K562 (cell line): ENCODE results near the gene TUBB2A. TPM values are rescaled to one million over a fixed set of nuclear protein-coding genes. Genes with fewer than 3 reads are reported as not detected.

Experiments used
- CHD1 ChIP-seq: fragments of 200-600 bp; sonication (generic); IDR thresholded peaks from one replicate; pipeline ENCODE4 v1.6.1; 2012; ENCODE audit warnings: mild to moderate bottlenecking, moderate library complexity, low read length, inconsistent platforms
- CLOCK ChIP-seq: fragments of 250-450 bp; sonication (Bioruptor Pico); IDR thresholded peaks from 2 replicates; pipeline ENCODE4 v1.4.0; 2020; ENCODE audit warnings: mild to moderate bottlenecking, moderate library complexity, borderline replicate concordance
- CTCF ChIP-seq, 3 experiments: IDR thresholded peaks in 2 of 3; conservative IDR thresholded peaks in 1 of 3; 2 replicates each; pipeline ENCODE4 v1.5.1; 2011 to 2012; ENCODE audit warnings: low read length in 3 of 3, mild to moderate bottlenecking in 3 of 3, control low read depth in 2 of 3, improper control_type of control experiment in 1 of 3, inconsistent platforms in 1 of 3, low read depth in 1 of 3, mixed read lengths in 1 of 3, moderate library complexity in 1 of 3; ENCODE audit not compliant: insufficient read depth in 2 of 3
- HINFP ChIP-seq: fragments of 450-650 bp; conservative IDR thresholded peaks from 2 replicates; pipeline ENCODE4 v1.6.1; 2016; ENCODE audit warnings: missing genetic modification characterization, low read depth, mild to moderate bottlenecking, control low read depth, missing compliant biosample characterization
- HLTF ChIP-seq: fragments of 450-650 bp; IDR thresholded peaks from 2 replicates; pipeline ENCODE4 v1.6.1; 2016
- ILK ChIP-seq: fragments of 450-650 bp; IDR thresholded peaks from 2 replicates; pipeline ENCODE4 v1.6.1; 2016; ENCODE audit warnings: missing genetic modification characterization, low read depth, mild to moderate bottlenecking, missing compliant biosample characterization, moderate library complexity, borderline replicate concordance
- L3MBTL2 ChIP-seq: fragments of 450-650 bp; IDR thresholded peaks from 2 replicates; pipeline ENCODE4 v1.6.1; 2016; ENCODE audit warnings: mild to moderate bottlenecking, moderate library complexity
- MYC ChIP-seq, 2 experiments: fragments of 250-450 bp in 1 of 2; sonication (Bioruptor Pico) in 1 of 2; IDR thresholded peaks; 2 replicates each; pipeline versions ENCODE4 v1.5.1 to v1.6.1; 2012 to 2021; ENCODE audit warnings: low read depth in 2 of 2, borderline replicate concordance in 1 of 2, improper control_type of control experiment in 1 of 2, low read length in 1 of 2, mild to moderate bottlenecking in 1 of 2, moderate library complexity in 1 of 2
- PURB ChIP-seq: sonication (generic); formaldehyde crosslinking; IDR thresholded peaks from 2 replicates; pipeline ENCODE4 v1.9.0; 2021; ENCODE audit warnings: low read depth, mild to moderate bottlenecking, missing genetic modification reagents
- RB1 ChIP-seq: fragments of 450-650 bp; IDR thresholded peaks from 2 replicates; pipeline ENCODE4 v1.6.1; 2017; ENCODE audit warnings: low read depth, mild to moderate bottlenecking
- SIN3B ChIP-seq: fragments of 450-650 bp; IDR thresholded peaks from 2 replicates; pipeline ENCODE4 v1.6.1; 2017; ENCODE audit warnings: low read depth, mild to moderate bottlenecking, moderate library complexity
- SRSF3 ChIP-seq: fragments of 200-400 bp; formaldehyde crosslinking; IDR thresholded peaks from 2 replicates; pipeline ENCODE4 v1.6.1; 2016; ENCODE audit warnings: mild to moderate bottlenecking, low read length, moderate library complexity; ENCODE audit not compliant: insufficient read depth
- U2AF2 ChIP-seq: fragments of 200-400 bp; formaldehyde crosslinking; optimal IDR thresholded peaks from 2 replicates; pipeline ENCODE3; 2017; ENCODE audit warnings: low read depth, mild to moderate bottlenecking, low read length
- ZBTB33 ChIP-seq: sonication (generic); formaldehyde crosslinking; IDR thresholded peaks from 2 replicates; pipeline ENCODE4 v1.8.1; 2023; ENCODE audit warnings: mild to moderate bottlenecking, missing genetic modification reagents
- ZNF398 ChIP-seq: fragments of 250-450 bp; sonication (Bioruptor Pico); IDR thresholded peaks from 2 replicates; pipeline ENCODE4 v1.8.0; 2021; ENCODE audit warnings: moderate library complexity, mild to moderate bottlenecking, inconsistent platforms
- polyA plus RNA-seq, 8 experiments: library from polyadenylated mRNA; depleted of rRNA in 4 of 8; stranded (reverse) in 5 of 8; unstranded in 3 of 8; fragments of >200 nt; fragmentation: Nextera tagmentation in 2 of 8; fragmentation: Illumina TruSeq in 1 of 8; extraction: Ambion mirVana in 2 of 8; extraction: Trizol in 1 of 8; gene quantifications; 2 replicates each; pipeline versions ENCODE4 v1.2.1 to v1.2.3, GENCODE V29; 2011 to 2014; ENCODE audit warnings: inconsistent platforms in 1 of 8, missing spikeins in 1 of 8
- total RNA-seq, 7 experiments: library from RNA; depleted of rRNA in 6 of 7; stranded (reverse); fragments of >200 nt in 6 of 7; fragmentation: Illumina TruSeq in 2 of 7; extraction: Trizol in 2 of 7; gene quantifications; 2 replicates each; pipeline versions ENCODE4 v1.2.1 to v1.2.3, GENCODE V29; 2011 to 2021; ENCODE audit warnings: low replicate concordance in 1 of 7

Gene TUBB2A
- total and polyA plus RNA-seq, 9 of the 15 experiments (the other 6 are each of a cell fraction or from before 2014, with no cell fraction given), result 3.6 to 92.1 (median 45.6) TPM

- no peak for TF ChIP-seq ZNF398 (CRISPR knock-in tag)
- no peak for TF ChIP-seq RB1
- no peak for TF ChIP-seq PURB (CRISPR knock-in tag)
- TF ChIP-seq SRSF3, result no peak
- no peak for TF ChIP-seq L3MBTL2
- no peak for TF ChIP-seq U2AF2
- TF ChIP-seq HINFP, result no peak
- no peak for TF ChIP-seq HLTF
- no peak for TF ChIP-seq ILK (tag)
- TF ChIP-seq ZBTB33, result no peak
- no peak for TF ChIP-seq MYC (IDR thresholded peaks at IDR 0.05; ENCODE audit: low read depth, low read length)
- no peak for TF ChIP-seq MYC (CRISPR knock-in tag; IDR thresholded peaks at IDR 0.05; ENCODE audit: borderline replicate concordance, low read depth)
- TF ChIP-seq CHD1, result no peak
- no peak for TF ChIP-seq CLOCK (CRISPR knock-in tag)
- TF ChIP-seq CTCF (IDR thresholded peaks at IDR 0.05 in 2 of 3, conservative IDR thresholded peaks at IDR 0.05 in 1 of 3; ENCODE audit: insufficient read depth in 2 of 3, low read depth in 1 of 3, low read length in 3 of 3), result no peak
- no peak for TF ChIP-seq SIN3B
These were observed 8.5 kb upstream of the TUBB2A start (continued) for GRCh38 chr6:3165631-3166534.
